Right lobe of liver (tissue), 4 donors: ENCODE measurements around the gene SCNN1B.

ENCODE experiments used
- POLR2A ChIP-seq: fragments of 450-650 bp; IDR thresholded peaks from one replicate; pipeline ENCODE4 v1.6.1; 2017; ENCODE audit warnings: antibody characterized with exemption, mild to moderate bottlenecking
- TF ChIP-seq, protein P1 (sequence below), 4 donors: fragments of 200-600 bp in 3 of 4; fragments of 450-650 bp in 1 of 4; IDR thresholded peaks; one replicate each; pipeline versions ENCODE4 v1.5.1 to v1.8.0; 2016 to 2022; ENCODE audit warnings: antibody characterized with exemption in 4 of 4, mild to moderate bottlenecking in 2 of 4
- donor health status: DM: no; HTN: no; CAD: no.
- donor health status: DM: no; HTN: no; CAD: no.
- donor health status: DM: no; HTN: yes; CAD: no.

DNA sequence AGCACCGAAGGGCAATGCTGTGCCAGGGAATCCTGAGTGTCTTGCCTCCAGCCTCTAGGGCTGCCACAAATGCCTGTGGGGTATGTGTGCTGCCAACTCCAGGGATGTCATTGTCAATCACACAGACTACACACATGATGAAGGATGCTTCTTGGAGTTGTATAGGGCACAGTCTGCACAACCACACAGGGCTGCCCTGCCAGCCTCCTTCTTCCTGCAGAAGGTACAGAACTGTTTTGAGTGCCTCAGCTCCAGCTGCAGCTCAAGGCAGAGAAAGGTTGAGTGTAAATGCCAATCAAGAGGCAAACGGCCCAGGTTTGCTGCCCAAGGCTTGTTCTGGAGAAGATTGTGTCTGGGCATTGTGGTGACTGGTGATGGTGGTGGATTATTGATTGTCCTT, 15.6 kb downstream of the SCNN1B start:
- TF ChIP-seq, protein P1, sequence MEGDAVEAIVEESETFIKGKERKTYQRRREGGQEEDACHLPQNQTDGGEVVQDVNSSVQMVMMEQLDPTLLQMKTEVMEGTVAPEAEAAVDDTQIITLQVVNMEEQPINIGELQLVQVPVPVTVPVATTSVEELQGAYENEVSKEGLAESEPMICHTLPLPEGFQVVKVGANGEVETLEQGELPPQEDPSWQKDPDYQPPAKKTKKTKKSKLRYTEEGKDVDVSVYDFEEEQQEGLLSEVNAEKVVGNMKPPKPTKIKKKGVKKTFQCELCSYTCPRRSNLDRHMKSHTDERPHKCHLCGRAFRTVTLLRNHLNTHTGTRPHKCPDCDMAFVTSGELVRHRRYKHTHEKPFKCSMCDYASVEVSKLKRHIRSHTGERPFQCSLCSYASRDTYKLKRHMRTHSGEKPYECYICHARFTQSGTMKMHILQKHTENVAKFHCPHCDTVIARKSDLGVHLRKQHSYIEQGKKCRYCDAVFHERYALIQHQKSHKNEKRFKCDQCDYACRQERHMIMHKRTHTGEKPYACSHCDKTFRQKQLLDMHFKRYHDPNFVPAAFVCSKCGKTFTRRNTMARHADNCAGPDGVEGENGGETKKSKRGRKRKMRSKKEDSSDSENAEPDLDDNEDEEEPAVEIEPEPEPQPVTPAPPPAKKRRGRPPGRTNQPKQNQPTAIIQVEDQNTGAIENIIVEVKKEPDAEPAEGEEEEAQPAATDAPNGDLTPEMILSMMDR (IDR thresholded peaks at IDR 0.05), result no peak
- TF ChIP-seq POLR2A, result no peak
